Measurements from ENCODE around the gene HYKK. TPM values are rescaled to one million over a fixed set of nuclear protein-coding genes. Genes with fewer than 3 reads are reported as not detected.

HYKK gene
- total and polyA plus RNA-seq, 2 of the 13 experiments (the other 11 are each of a cell fraction or from before 2014, with no cell fraction given) = 3.5 to 5.4 TPM

DNA sequence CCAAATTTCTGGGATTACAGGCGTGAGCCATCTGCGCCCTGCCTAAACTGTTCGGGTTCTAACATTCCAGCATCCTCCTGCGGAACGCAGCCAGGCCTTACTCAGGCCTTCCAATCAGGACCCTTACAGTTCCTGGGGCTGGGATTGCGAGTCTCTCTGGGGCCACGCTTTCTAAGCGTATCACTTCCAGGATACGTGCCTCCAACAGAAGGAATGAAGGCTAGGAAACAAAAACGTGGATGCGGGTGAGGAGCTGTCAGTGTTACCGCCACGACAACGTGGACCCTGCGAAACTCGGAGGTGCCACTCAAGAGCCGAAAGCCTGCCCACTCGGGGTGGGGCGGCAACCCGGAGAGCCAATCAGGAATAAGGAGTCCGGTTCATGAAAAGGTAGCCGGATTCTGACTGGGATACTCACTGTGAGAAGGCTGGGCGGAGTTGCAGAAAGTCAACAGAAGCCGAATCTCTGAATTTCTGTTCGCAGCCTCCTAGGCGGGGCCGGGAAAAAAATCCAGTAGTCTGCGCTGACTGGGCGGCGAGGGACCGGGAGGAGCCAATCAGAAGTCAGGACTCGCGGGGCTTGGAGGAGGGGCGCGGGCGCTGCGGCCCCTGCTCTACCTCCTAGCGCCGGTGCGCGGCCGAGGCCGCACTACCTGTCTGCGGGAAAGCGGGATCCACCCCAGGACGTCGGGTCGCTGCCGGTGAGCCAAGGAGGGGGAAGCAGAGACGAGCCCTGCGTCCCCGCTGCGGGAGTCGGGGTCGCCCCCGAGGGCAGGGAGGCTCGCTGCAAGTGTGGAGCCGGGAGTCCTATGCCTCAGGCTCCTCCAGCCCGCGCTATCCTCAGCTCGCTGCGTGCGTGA lies at the start of gene HYKK (continued):
- TF ChIP-seq, protein P1, sequence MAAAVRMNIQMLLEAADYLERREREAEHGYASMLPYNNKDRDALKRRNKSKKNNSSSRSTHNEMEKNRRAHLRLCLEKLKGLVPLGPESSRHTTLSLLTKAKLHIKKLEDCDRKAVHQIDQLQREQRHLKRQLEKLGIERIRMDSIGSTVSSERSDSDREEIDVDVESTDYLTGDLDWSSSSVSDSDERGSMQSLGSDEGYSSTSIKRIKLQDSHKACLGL (CRISPR knock-in tag; IDR thresholded peaks at IDR 0.05) = peak; percentile 55; the same call in 1 of the 2 replicates
- TF ChIP-seq, protein P2, sequence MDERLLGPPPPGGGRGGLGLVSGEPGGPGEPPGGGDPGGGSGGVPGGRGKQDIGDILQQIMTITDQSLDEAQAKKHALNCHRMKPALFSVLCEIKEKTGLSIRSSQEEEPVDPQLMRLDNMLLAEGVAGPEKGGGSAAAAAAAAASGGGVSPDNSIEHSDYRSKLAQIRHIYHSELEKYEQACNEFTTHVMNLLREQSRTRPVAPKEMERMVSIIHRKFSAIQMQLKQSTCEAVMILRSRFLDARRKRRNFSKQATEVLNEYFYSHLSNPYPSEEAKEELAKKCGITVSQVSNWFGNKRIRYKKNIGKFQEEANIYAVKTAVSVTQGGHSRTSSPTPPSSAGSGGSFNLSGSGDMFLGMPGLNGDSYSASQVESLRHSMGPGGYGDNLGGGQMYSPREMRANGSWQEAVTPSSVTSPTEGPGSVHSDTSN (CRISPR knock-in tag; IDR thresholded peaks at IDR 0.05) = peak; percentile 88
- peak; percentile 72 for TF ChIP-seq RBFOX2 (IDR thresholded peaks at IDR 0.05; ENCODE audit: low read depth, low read length)
- 0 out of 2 replicates have a peak, but pooled peaks have one; percentile 15 for TF ChIP-seq CREB1 (IDR thresholded peaks at IDR 0.05)
- peak; percentile 66; the same call in 1 of the 2 replicates for TF ChIP-seq CREB1 (CRISPR knock-in tag; IDR thresholded peaks at IDR 0.05)
- TF ChIP-seq, protein P3, sequence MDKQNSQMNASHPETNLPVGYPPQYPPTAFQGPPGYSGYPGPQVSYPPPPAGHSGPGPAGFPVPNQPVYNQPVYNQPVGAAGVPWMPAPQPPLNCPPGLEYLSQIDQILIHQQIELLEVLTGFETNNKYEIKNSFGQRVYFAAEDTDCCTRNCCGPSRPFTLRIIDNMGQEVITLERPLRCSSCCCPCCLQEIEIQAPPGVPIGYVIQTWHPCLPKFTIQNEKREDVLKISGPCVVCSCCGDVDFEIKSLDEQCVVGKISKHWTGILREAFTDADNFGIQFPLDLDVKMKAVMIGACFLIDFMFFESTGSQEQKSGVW (CRISPR knock-in tag; IDR thresholded peaks at IDR 0.05; ENCODE audit: borderline replicate concordance) = no peak
- no peak for TF ChIP-seq ARID3A (IDR thresholded peaks at IDR 0.05; ENCODE audit: low read depth, low read length)
- peak; percentile 47 for TF ChIP-seq POLR2AphosphoS5 (IDR thresholded peaks at IDR 0.05; ENCODE audit: low read depth, low read length)
- TF ChIP-seq RORA (CRISPR knock-in tag; IDR thresholded peaks at IDR 0.05) = no peak
- TF ChIP-seq NFYC (CRISPR knock-in tag; IDR thresholded peaks at IDR 0.05) = peak; percentile 85; the same call in 1 of the 2 replicates
- TF ChIP-seq CAMTA2 (CRISPR knock-in tag; IDR thresholded peaks at IDR 0.05; ENCODE audit: borderline replicate concordance) = no peak
- TF ChIP-seq, protein P4, sequence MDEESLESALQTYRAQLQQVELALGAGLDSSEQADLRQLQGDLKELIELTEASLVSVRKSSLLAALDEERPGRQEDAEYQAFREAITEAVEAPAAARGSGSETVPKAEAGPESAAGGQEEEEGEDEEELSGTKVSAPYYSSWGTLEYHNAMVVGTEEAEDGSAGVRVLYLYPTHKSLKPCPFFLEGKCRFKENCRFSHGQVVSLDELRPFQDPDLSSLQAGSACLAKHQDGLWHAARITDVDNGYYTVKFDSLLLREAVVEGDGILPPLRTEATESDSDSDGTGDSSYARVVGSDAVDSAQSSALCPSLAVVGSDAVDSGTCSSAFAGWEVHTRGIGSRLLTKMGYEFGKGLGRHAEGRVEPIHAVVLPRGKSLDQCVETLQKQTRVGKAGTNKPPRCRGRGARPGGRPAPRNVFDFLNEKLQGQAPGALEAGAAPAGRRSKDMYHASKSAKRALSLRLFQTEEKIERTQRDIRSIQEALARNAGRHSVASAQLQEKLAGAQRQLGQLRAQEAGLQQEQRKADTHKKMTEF (CRISPR knock-in tag; IDR thresholded peaks at IDR 0.05) = 0 out of 2 replicates have a peak, but pooled peaks have one; percentile 35
- TF ChIP-seq ARID2 (CRISPR knock-in tag; IDR thresholded peaks at IDR 0.05; ENCODE audit: borderline replicate concordance) = peak; percentile 71; the same call in 1 of the 2 replicates
- peak; percentile 56; the same call in 1 of the 2 replicates for TF ChIP-seq ZSCAN31 (CRISPR knock-in tag; IDR thresholded peaks at IDR 0.05; ENCODE audit: low read depth)
- TF ChIP-seq KDM5A (IDR thresholded peaks at IDR 0.05; ENCODE audit: borderline replicate concordance, low read length) = peak; percentile 30; the same call in 1 of the 2 replicates
- peak; percentile 45; the same call in 1 of the 2 replicates for TF ChIP-seq ZBTB7B (CRISPR knock-in tag; IDR thresholded peaks at IDR 0.05)
- no peak for TF ChIP-seq ZNF556 (CRISPR knock-in tag; IDR thresholded peaks at IDR 0.05; ENCODE audit: borderline replicate concordance)
- TF ChIP-seq, protein P5, sequence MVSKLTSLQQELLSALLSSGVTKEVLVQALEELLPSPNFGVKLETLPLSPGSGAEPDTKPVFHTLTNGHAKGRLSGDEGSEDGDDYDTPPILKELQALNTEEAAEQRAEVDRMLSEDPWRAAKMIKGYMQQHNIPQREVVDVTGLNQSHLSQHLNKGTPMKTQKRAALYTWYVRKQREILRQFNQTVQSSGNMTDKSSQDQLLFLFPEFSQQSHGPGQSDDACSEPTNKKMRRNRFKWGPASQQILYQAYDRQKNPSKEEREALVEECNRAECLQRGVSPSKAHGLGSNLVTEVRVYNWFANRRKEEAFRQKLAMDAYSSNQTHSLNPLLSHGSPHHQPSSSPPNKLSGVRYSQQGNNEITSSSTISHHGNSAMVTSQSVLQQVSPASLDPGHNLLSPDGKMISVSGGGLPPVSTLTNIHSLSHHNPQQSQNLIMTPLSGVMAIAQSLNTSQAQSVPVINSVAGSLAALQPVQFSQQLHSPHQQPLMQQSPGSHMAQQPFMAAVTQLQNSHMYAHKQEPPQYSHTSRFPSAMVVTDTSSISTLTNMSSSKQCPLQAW (CRISPR knock-in tag; IDR thresholded peaks at IDR 0.05) = peak; percentile 15
- no peak for TF ChIP-seq NONO (IDR thresholded peaks at IDR 0.05)
- TF ChIP-seq NONO (CRISPR knock-in tag; conservative IDR thresholded peaks at IDR 0.05) = peak; percentile 37; the same call in 1 of the 2 replicates
- TF ChIP-seq CBFB (CRISPR knock-in tag; IDR thresholded peaks at IDR 0.05) = 0 out of 2 replicates have a peak, but pooled peaks have one; percentile 15
- peak; percentile 89 for TF ChIP-seq PHF21A (CRISPR knock-in tag; IDR thresholded peaks at IDR 0.05)

Measured in HepG2 (cell line).